ENCODE results near the gene ANTXR1.

ANTXR1 gene

GRCh38 chr2:69011611-69012157 is 1.3 kb upstream of the ANTXR1 start:
- H3K4me3 ChIP-seq (replicated peaks in 1 of 2; ENCODE audit: low read depth in 2 of 2, low read length in 2 of 2), result no peak overlapping the region
- no peak for TF ChIP-seq CTCF (IDR thresholded peaks at IDR 0.05; ENCODE audit: low read depth, low read length)
- DNase-seq (ENCODE audit: low read depth in 2 of 2), result no peak

GRCh38 chr2:69012310-69013141 is 453 bp upstream of the ANTXR1 start:
- DNase-seq (ENCODE audit: low read depth in 2 of 2), result peak; percentile 83 to 91
- TF ChIP-seq CTCF (IDR thresholded peaks at IDR 0.05; ENCODE audit: low read depth, low read length), result peak; percentile 78
- peak overlapping the region; percentile 91 to 93 for H3K4me3 ChIP-seq (replicated peaks in 1 of 2; ENCODE audit: low read depth in 2 of 2, low read length in 2 of 2)

GRCh38 chr2:69013840-69014821 is 1.2 kb downstream of the ANTXR1 start:
- peak overlapping the region; percentile 91 to 93 for H3K4me3 ChIP-seq (replicated peaks in 1 of 2; ENCODE audit: low read depth in 2 of 2, low read length in 2 of 2)
- DNase-seq (ENCODE audit: low read depth in 2 of 2), result peak; percentile 52 to 79
- peak; percentile 10 for TF ChIP-seq CTCF (IDR thresholded peaks at IDR 0.05; ENCODE audit: low read depth, low read length)

- DNase-seq (ENCODE audit: low read depth in 2 of 2), result peak; percentile 69 to 74
- peak overlapping the region; percentile 5 to 14 for H3K4me3 ChIP-seq (replicated peaks in 1 of 2; ENCODE audit: low read depth in 2 of 2, low read length in 2 of 2)
Observed at GRCh38 chr2:69017080-69017479, 4.1 kb downstream of the ANTXR1 start.

GRCh38 chr2:69017835-69018234 is 4.9 kb downstream of the ANTXR1 start:
- no peak overlapping the region for H3K4me3 ChIP-seq (replicated peaks in 1 of 2; ENCODE audit: low read depth in 2 of 2, low read length in 2 of 2)
- peak in 1 of 2 donors; percentile 26 for DNase-seq (ENCODE audit: low read depth in 2 of 2)
- TF ChIP-seq CTCF (IDR thresholded peaks at IDR 0.05; ENCODE audit: low read depth, low read length), result no peak

More at GRCh38 chr2:69017080-69017479, 4.1 kb downstream of the ANTXR1 start:
- no peak for TF ChIP-seq CTCF (IDR thresholded peaks at IDR 0.05; ENCODE audit: low read depth, low read length)

GRCh38 chr2:69018678-69019095 is 5.7 kb downstream of the ANTXR1 start:
- H3K4me3 ChIP-seq (replicated peaks in 1 of 2; ENCODE audit: low read depth in 2 of 2, low read length in 2 of 2), result no peak overlapping the region
- TF ChIP-seq CTCF (IDR thresholded peaks at IDR 0.05; ENCODE audit: low read depth, low read length), result no peak
- DNase-seq (ENCODE audit: low read depth in 2 of 2), result peak in 1 of 2 donors; percentile 29
